Right atrium auricular region (tissue), 2 donors: ENCODE data around the gene MS4A10. TPM values are rescaled to one million over a fixed set of nuclear protein-coding genes. Genes with fewer than 3 reads are reported as not detected.
A peak's percentile ranks its signal among the peaks of the same experiment; 100 is the strongest.

Experiments used
- DNase-seq: peaks from one replicate; pipeline ENCODE4 v3.0.0-alpha.2; 2019; ENCODE audit warnings: low spot score
- H3K27ac ChIP-seq, 2 donors: fragments of 200-600 bp; sonication (generic); 1 replicate in 1 of 2; 2 replicates in 1 of 2; pipeline ENCODE4 v1.5.1; 2016 to 2019
- H3K27me3 ChIP-seq, 2 donors: fragments of 200-600 bp; sonication (generic); one replicate each; pipeline versions ENCODE4 v1.5.1 to v1.6.0; 2017 to 2019
- H3K36me3 ChIP-seq: fragments of 200-600 bp; sonication (generic); one replicate; pipeline ENCODE4 v1.5.1; 2016
- H3K4me1 ChIP-seq, 2 donors: fragments of 200-600 bp; sonication (generic); one replicate each; pipeline versions ENCODE4 v1.5.1 to v1.6.0; 2017 to 2019
- H3K4me3 ChIP-seq, 2 donors: fragments of 200-600 bp; sonication (generic); 1 replicate in 1 of 2; 2 replicates in 1 of 2; pipeline ENCODE4 v1.5.1; 2017 to 2019; ENCODE audit warnings: mild to moderate bottlenecking in 1 of 2, moderate library complexity in 1 of 2
- H3K9me3 ChIP-seq, 2 donors: fragments of 200-600 bp; sonication (generic); one replicate each; pipeline ENCODE4 v1.5.1; 2019
- total RNA-seq, 2 donors: library from RNA; depleted of rRNA; stranded (reverse); fragments of >200 nt; gene quantifications; one replicate each; pipeline ENCODE4 v1.1.0, GENCODE V29; 2016
- TF ChIP-seq, protein P1 (sequence below), 2 donors: fragments of 200-600 bp; sonication (generic); IDR thresholded peaks; one replicate each; pipeline ENCODE4 v1.5.1; 2019; ENCODE audit warnings: antibody characterized with exemption in 2 of 2

Gene MS4A10
- total RNA-seq, 2 donors from 2014 or later = not detected

DNA sequence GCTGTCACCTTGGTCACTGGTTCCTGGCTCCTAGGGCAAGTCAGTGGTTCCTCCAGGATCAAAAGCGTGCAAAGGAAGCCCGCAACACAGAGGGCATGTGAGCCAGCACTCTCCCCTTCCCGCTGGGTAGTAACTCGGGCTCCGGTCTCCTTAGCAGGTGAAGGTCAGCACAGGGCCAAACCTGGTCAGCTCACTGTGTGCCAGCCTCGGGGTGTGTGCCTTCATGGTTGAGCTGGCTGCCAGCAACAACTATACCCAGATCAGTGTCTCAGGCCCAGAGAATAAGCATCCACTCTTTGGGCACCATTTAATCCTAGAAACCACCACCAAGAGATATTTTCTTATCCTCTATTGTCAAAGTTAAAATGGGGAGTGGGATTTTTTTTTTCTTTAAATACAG lies 40.7 kb downstream of the MS4A10 start:
- H3K27ac ChIP-seq = no peak overlapping the region
- H3K27me3 ChIP-seq = no peaks in the 10 kb centered on the region
- TF ChIP-seq, protein P1, sequence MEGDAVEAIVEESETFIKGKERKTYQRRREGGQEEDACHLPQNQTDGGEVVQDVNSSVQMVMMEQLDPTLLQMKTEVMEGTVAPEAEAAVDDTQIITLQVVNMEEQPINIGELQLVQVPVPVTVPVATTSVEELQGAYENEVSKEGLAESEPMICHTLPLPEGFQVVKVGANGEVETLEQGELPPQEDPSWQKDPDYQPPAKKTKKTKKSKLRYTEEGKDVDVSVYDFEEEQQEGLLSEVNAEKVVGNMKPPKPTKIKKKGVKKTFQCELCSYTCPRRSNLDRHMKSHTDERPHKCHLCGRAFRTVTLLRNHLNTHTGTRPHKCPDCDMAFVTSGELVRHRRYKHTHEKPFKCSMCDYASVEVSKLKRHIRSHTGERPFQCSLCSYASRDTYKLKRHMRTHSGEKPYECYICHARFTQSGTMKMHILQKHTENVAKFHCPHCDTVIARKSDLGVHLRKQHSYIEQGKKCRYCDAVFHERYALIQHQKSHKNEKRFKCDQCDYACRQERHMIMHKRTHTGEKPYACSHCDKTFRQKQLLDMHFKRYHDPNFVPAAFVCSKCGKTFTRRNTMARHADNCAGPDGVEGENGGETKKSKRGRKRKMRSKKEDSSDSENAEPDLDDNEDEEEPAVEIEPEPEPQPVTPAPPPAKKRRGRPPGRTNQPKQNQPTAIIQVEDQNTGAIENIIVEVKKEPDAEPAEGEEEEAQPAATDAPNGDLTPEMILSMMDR (IDR thresholded peaks at IDR 0.05) = no peak
- no peak overlapping the region for H3K4me3 ChIP-seq
- no peak for DNase-seq
- no peaks in the 10 kb centered on the region for H3K9me3 ChIP-seq
- peaks cover 0 to under 1% of the 10 kb centered on the region in 2 donors for H3K4me1 ChIP-seq
- H3K36me3 ChIP-seq = no peaks in the 10 kb centered on the region

DNA sequence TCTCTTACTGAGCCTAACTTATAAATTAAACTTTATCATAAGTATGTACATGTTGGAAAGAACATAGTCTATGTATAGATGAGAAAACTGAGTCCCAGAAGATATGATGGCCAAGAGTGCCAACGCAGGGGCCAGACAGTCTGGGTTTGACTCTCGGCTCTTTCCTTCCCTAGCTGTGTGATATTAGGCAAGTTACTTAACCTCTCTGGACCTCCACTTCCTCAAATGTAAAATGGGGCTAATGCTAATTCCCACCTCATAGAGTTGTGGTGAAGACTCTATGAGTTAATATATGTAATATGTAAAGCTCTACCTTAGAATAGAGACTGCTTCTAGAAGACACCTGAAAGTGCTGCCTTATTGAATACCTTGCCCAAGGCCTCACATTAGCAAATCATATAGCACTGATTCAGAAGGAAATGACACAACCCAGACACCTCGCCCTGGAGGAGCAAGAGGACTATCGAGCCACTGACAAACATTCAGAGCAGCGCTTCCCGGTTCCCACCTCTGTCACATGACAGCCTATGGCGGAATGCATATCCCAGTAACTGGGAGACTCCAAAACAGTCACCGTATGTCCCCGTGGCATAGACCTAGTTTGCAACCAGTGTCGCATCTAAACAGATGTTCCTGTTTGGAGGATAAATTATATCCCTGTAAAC lies 45.5 kb downstream of the MS4A10 start:
- no peaks in the 10 kb centered on the region for H3K27me3 ChIP-seq
- no peaks in the 10 kb centered on the region for H3K36me3 ChIP-seq
- H3K27ac ChIP-seq = no peak overlapping the region
- TF ChIP-seq, protein P1 (IDR thresholded peaks at IDR 0.05) = no peak
- peaks cover 0 to 7% of the 10 kb centered on the region in 2 donors for H3K4me1 ChIP-seq
- no peak overlapping the region for H3K4me3 ChIP-seq
- H3K9me3 ChIP-seq = no peaks in the 10 kb centered on the region
- DNase-seq = no peak

DNA sequence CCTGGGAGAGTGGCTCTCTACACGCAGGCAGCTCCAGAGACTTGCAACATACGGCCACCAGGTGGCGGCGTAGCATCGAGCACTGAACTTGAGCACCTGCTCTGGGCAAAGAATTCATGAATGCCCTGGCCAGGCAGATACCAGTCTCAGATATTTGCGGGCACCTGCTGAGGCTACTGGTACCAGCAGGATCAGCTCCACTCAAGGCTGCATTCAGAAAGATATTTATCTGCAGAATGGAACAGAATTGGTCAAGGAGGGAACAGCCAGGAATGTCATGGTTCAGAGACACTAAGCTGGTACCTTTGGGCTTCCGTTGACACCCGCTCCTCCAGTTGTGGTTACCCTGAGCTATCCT lies 46.0 kb downstream of the MS4A10 start:
- H3K27me3 ChIP-seq = no peaks in the 10 kb centered on the region
- TF ChIP-seq, protein P1 (IDR thresholded peaks at IDR 0.05) = peak; percentile 83 to 98
- no peaks in the 10 kb centered on the region for H3K36me3 ChIP-seq
- no peak overlapping the region for H3K4me3 ChIP-seq
- H3K27ac ChIP-seq = no peak overlapping the region
- H3K4me1 ChIP-seq = peaks cover 0 to 7% of the 10 kb centered on the region in 2 donors
- DNase-seq = peak; percentile 88
- H3K9me3 ChIP-seq = no peaks in the 10 kb centered on the region

DNA sequence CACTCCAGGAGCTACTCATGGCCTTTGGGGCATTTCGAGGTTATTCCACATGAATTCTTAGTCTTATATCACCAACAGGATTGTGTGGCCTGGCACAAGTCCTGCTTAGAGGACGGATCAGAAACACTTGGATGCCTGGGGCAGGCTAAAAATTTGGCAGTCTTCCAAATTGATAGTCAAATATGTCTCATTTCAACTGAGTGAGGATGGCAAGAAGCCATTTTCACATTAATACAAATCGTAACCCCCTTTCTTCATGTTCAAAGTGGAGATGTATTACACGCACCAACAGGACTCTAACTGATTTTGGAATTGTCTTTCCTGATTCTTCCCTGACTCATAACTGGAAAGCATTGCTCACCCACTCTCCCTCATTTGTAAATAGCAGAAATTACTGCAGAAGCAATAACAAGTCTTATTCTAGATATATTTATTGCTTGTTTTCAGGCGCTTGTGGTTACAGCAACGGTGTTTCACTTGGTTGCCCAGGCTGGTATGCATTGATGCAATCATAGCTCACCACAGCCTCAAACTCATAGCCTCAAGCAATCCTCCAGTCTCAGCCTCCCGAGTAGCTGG lies 46.5 kb downstream of the MS4A10 start:
- Histone ChIP-seq H3K27me3 (no peaks in the 10 kb centered on the region), H3K4me3 (no peak overlapping the region), H3K4me1 (peaks cover 0 to 7% of the 10 kb centered on the region in 2 donors), H3K9me3 (no peaks in the 10 kb centered on the region), H3K36me3 (no peaks in the 10 kb centered on the region), H3K27ac (no peak overlapping the region)
- TF ChIP-seq, protein P1 (IDR thresholded peaks at IDR 0.05) = no peak
- DNase-seq = no peak

DNA sequence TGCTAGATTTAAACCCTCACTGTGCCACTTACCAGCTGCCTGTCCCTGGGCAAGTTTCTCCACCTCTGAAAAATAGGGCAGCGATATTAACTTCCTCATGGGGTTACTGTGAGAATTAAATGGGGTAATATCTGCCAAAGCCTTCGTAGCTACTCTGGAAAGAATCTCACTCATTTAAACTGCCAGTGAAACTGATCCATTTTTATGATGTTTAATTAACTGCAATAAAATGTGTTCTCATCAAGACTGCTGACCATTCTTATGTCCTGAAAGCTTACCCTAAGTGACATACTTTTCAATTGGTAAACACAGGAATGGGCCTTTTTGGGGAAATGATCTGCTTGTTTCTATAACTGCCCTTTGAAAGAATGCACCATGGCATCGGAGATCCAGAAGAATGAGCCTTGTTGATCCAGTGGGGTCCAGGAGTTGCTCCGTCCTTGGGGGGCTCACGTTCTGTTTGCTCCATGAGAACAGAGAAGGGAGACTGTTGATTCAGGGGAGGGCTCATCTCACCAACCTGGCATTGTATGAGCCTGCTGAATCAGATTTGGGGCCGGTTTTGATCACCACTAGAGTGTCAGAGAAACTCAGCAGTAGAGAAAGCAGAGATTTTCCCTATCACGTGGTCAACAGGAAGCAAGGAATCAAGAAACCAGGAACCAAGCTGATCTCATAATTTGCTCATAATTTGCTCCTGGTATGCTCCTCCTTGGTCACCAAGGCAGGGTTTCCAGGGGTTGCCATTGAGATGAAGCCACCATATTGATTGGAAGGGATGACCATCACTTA lies 49.8 kb downstream of the MS4A10 start:
- Histone ChIP-seq H3K36me3 (no peaks in the 10 kb centered on the region), H3K27ac (no peak overlapping the region), H3K9me3 (no peaks in the 10 kb centered on the region), H3K4me1 (peaks cover 0 to 7% of the 10 kb centered on the region in 2 donors), H3K27me3 (no peaks in the 10 kb centered on the region), H3K4me3 (no peak overlapping the region)
- DNase-seq = no peak
- TF ChIP-seq, protein P1 (IDR thresholded peaks at IDR 0.05) = no peak
